Measurements from ENCODE around the gene HCN2. TPM values are rescaled to one million over a fixed set of nuclear protein-coding genes. Genes with fewer than 3 reads are reported as not detected.
A peak's percentile ranks its signal among the peaks of the same experiment; 100 is the strongest.

The HCN2 gene
- total RNA-seq, 2 donors from 2014 or later: 0.58 to 0.98 TPM

- no peaks in the 10 kb centered on the region for H3K27me3 Mint-ChIP-seq
- no peaks in the 10 kb centered on the region for H3K9me3 Mint-ChIP-seq
- peaks cover 48% of the 10 kb centered on the region for H3K36me3 Mint-ChIP-seq (ENCODE audit: low read depth)
- H3K4me1 Mint-ChIP-seq: peaks cover 6% of the 10 kb centered on the region
- peak overlapping the region; percentile 98 for H3K4me3 Mint-ChIP-seq
- H3K27ac Mint-ChIP-seq: peak overlapping the region; percentile 95
- ATAC-seq (replicated peaks): peak; percentile 53
These were observed 71.9 kb downstream of the HCN2 start for GRCh38 chr19:661427-662196.

GRCh38 chr19:662207-662961 is 72.7 kb downstream of the HCN2 start:
- Mint-ChIP-seq H3K4me1 (peaks cover 6% of the 10 kb centered on the region), H3K27ac (peak overlapping the region; percentile 95), H3K27me3 (no peaks in the 10 kb centered on the region), H3K4me3 (peak overlapping the region; percentile 98), H3K9me3 (no peaks in the 10 kb centered on the region), H3K36me3 (ENCODE audit: low read depth) (peaks cover 42% of the 10 kb centered on the region)
- peak; percentile 25 for ATAC-seq (replicated peaks)

DNA sequence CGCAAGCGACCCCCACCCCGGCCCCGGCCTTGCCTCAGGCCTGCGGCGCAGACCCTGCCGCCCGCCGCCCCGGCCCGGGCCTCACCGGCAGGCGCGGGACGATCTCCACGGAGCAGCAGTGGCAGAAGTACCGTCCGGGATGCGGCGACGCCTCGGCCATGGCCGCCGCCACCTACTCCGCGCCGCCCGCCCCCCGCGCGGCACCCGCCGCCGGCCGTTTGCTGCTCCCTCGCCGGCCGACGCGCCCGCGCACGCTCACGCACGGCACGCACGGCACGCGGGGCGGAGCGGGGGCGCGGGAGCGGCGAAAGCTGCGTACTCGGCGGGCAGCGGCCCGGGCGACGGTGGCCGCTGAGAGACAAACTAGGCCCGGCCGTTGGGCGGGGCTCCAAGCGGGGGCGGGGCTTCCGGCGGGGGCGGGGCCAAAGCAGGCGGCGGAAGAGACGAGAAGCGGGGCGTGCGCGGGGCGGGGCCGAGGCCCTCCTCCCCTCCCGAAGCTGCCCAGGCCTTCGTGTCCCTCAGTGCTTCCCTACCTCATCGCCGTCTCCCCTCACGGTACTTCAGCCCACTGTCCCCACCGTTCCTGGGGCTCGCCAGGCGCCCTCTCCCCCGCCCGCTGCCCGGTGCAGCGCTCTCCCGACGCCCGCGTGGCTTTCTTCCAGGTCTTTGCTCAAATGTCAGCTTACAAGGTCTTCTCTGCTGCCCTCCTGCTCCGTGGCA is 73.4 kb downstream of the HCN2 start, which contains the start of gene RNF126:
TSS of gene RNF126 (minus strand) at position 253 of the 720 bp plus-strand sequence. CDS start at position 160, 93 bp downstream.
- H3K4me1 Mint-ChIP-seq: peaks cover 6% of the 10 kb centered on the region
- peak within 1 kb of the TSS; percentile 95 for H3K27ac Mint-ChIP-seq
- peaks cover 38% of the 10 kb centered on the region for H3K36me3 Mint-ChIP-seq (ENCODE audit: low read depth)
- H3K27me3 Mint-ChIP-seq: no peaks in the 10 kb centered on the region
- H3K4me3 Mint-ChIP-seq: peak within 1 kb of the TSS; percentile 98
- no peaks in the 10 kb centered on the region for H3K9me3 Mint-ChIP-seq
- peak; percentile 52 for ATAC-seq (replicated peaks)

GRCh38 chr19:663682-664117 is 74.0 kb downstream of the HCN2 start:
- H3K4me1 Mint-ChIP-seq: peaks cover 6% of the 10 kb centered on the region
- ATAC-seq (replicated peaks): no peak
- H3K36me3 Mint-ChIP-seq (ENCODE audit: low read depth): peaks cover 34% of the 10 kb centered on the region
- peak overlapping the region; percentile 79 for H3K4me3 Mint-ChIP-seq
- H3K27ac Mint-ChIP-seq: peak overlapping the region; percentile 71
- H3K9me3 Mint-ChIP-seq: no peaks in the 10 kb centered on the region
- no peaks in the 10 kb centered on the region for H3K27me3 Mint-ChIP-seq

- ATAC-seq (replicated peaks): no peak
- H3K27me3 Mint-ChIP-seq: no peaks in the 10 kb centered on the region
- H3K4me3 Mint-ChIP-seq: peak overlapping the region; percentile 79
- peaks cover 22% of the 10 kb centered on the region for H3K36me3 Mint-ChIP-seq (ENCODE audit: low read depth)
- peak overlapping the region; percentile 71 for H3K27ac Mint-ChIP-seq
- peaks cover 6% of the 10 kb centered on the region for H3K4me1 Mint-ChIP-seq
- no peaks in the 10 kb centered on the region for H3K9me3 Mint-ChIP-seq
These were observed 75.3 kb downstream of the HCN2 start for GRCh38 chr19:664913-665443.

Other genes starting within 250 kb of the HCN2 start
- gene MIER2, start 245.1 kb upstream of the HCN2 start, total RNA-seq: 10 to 100 TPM; 23.2 TPM
- under 1 TPM; 0.13 to 0.40 TPM for gene C2CD4C, start 180.7 kb upstream of the HCN2 start, total RNA-seq
- under 1 TPM in 1 of 2 donors, not detected in 1; 0.26 TPM for gene SHC2, start 128.8 kb upstream of the HCN2 start, total RNA-seq
- gene MADCAM1, start 93.4 kb upstream of the HCN2 start, total RNA-seq: under 1 TPM in 1 of 2 donors, not detected in 1; 0.29 TPM
- 10 to 100 TPM in 1 of 2 donors, 1 to 10 TPM in 1; 6.3 to 14.1 TPM for gene TPGS1, start 82.4 kb upstream of the HCN2 start, total RNA-seq
- 10 to 100 TPM; 31.4 to 44.5 TPM for gene CDC34, start 58.1 kb upstream of the HCN2 start, total RNA-seq
- gene GZMM, start 45.8 kb upstream of the HCN2 start, total RNA-seq: 10 to 100 TPM; 30.5 to 31.3 TPM
- 100 to 1,000 TPM; 170 to 244 TPM for gene BSG, start 17.3 kb upstream of the HCN2 start, total RNA-seq
- gene POLRMT, start 43.7 kb downstream of the HCN2 start, total RNA-seq: 10 to 100 TPM; 46.1 to 59.8 TPM
- gene FGF22, start 50.0 kb downstream of the HCN2 start, total RNA-seq: 1 to 10 TPM in 1 of 2 donors, not detected in 1; 1.7 TPM
- 100 to 1,000 TPM in 1 of 2 donors, 10 to 100 TPM in 1; 74.0 to 103 TPM for gene RNF126, start 73.3 kb downstream of the HCN2 start, total RNA-seq
- gene FSTL3, start 86.5 kb downstream of the HCN2 start, total RNA-seq: 1 to 10 TPM; 7.0 to 9.1 TPM
- gene PRSS57, start 105.6 kb downstream of the HCN2 start, total RNA-seq: not detected
- gene PALM, start 119.1 kb downstream of the HCN2 start, total RNA-seq: under 1 TPM in 1 of 2 donors, not detected in 1; 0.26 TPM
- gene MISP, start 161.2 kb downstream of the HCN2 start, total RNA-seq: under 1 TPM; 0.45 to 0.50 TPM
- gene PTBP1, start 207.6 kb downstream of the HCN2 start, total RNA-seq: 100 to 1,000 TPM; 405 to 726 TPM
- not detected for gene PLPPR3, start 232.1 kb downstream of the HCN2 start, total RNA-seq
- under 1 TPM in 1 of 2 donors, not detected in 1; 0.19 TPM for gene AZU1, start 238.0 kb downstream of the HCN2 start, total RNA-seq

All from activated T-helper 17 cell treated with anti-CD3 and anti-CD28 coated beads, Interleukin-2, amount 50 U/mL, for 72 hours (primary cell).